Activated CD8-positive, alpha-beta T cell treated with anti-CD3 and anti-CD28 coated beads for 36 hours (primary cell): ENCODE results near the gene B4GALT2. TPM values are rescaled to one million over a fixed set of nuclear protein-coding genes. Genes with fewer than 3 reads are reported as not detected.
A peak's percentile ranks its signal among the peaks of the same experiment; 100 is the strongest.

Experiments used
- ATAC-seq: fragments of 200-7000 bp; cut with Tn5 transposase; one replicate; pipeline ENCODE4 v1.10.0; 2021; ENCODE audit warnings: mild to moderate bottlenecking, moderate library complexity
- CTCF ChIA-PET: fragments of 350-600 bp; sonication (Branson Sonifier 250); formaldehyde crosslinking; loops from one replicate; lab custom pipeline; 2021; ENCODE audit warnings: antibody characterized with exemption; lab: Charles Lee
- POLR2A ChIA-PET: fragments of 350-600 bp; sonication (Branson Sonifier 250); formaldehyde crosslinking; loops from one replicate; lab custom pipeline; 2021; ENCODE audit warnings: antibody characterized with exemption; lab: Charles Lee
- DNase-seq: peaks from one replicate; pipeline ENCODE4 v3.0.0-alpha.2; 2020
- H3K27ac Mint-ChIP-seq: one replicate; pipeline ENCODE4 v1.8.0; 2021; ENCODE audit warnings: mild to moderate bottlenecking, mixed read lengths
- H3K27me3 Mint-ChIP-seq: one replicate; pipeline ENCODE4 v1.8.0; 2021; ENCODE audit warnings: mixed read lengths
- H3K36me3 Mint-ChIP-seq: one replicate; pipeline ENCODE4 v1.8.0; 2021; ENCODE audit warnings: low read depth, mixed read lengths
- H3K4me1 Mint-ChIP-seq: one replicate; pipeline ENCODE4 v1.8.0; 2021; ENCODE audit warnings: low read depth, mixed read lengths
- H3K4me3 Mint-ChIP-seq: one replicate; pipeline ENCODE4 v1.8.0; 2021; ENCODE audit warnings: mild to moderate bottlenecking, moderate library complexity, mixed read lengths
- H3K9me3 Mint-ChIP-seq: one replicate; pipeline ENCODE4 v1.8.0; 2021; ENCODE audit warnings: mixed read lengths
- CTCF ChIP-seq: fragments of 200-600 bp; IDR thresholded peaks from one replicate; pipeline ENCODE4 v1.8.0; 2022; ENCODE audit warnings: antibody characterized with exemption, mild to moderate bottlenecking
- intact Hi-C: fragments of 100-400 bp; cut with micrococcal nuclease; formaldehyde crosslinking; loops from one replicate; pipeline ENCODE4 v1.10.0; 2022
- total RNA-seq, 2 experiments: library from RNA; stranded (reverse); gene quantifications; one replicate each; pipeline ENCODE4 v1.2.3, GENCODE V29; 2021

Gene B4GALT2
- total RNA-seq, 2 experiments from 2014 or later = 35.4 to 35.5 TPM

GRCh38 chr1:43990271-43991199 lies 11.5 kb downstream of the B4GALT2 start:
- ATAC-seq (no peak), DNase-seq (no peak)
- CTCF ChIA-PET = interaction anchor here (0.9 to 4.7 kb wide), 7 partner anchors 15 to 227 kb away, joined by 3 to 29 read pairs (median 5); partner anchors contain the start of gene ATP6V0B
- Mint-ChIP-seq H3K27ac (peak overlapping the region; percentile 59), H3K4me1 (peaks cover 12% of the 10 kb centered on the region), H3K9me3 (no peaks in the 10 kb centered on the region), H3K27me3 (no peaks in the 10 kb centered on the region), H3K36me3 (peaks cover 4% of the 10 kb centered on the region), H3K4me3 (peak overlapping the region; percentile 80)
- intact Hi-C loops = no loop called here
- POLR2A ChIA-PET = interaction anchor here (1.1 to 2.6 kb wide), 5 partner anchors 13 to 56 kb away, joined by 3 to 13 read pairs (median 3); partner anchors contain the start of gene ATP6V0B
- no peak for TF ChIP-seq CTCF

- ATAC-seq (no peak), DNase-seq (no peak)
- no peaks in the 10 kb centered on the region for H3K27me3 Mint-ChIP-seq
- peaks cover 12% of the 10 kb centered on the region for H3K4me1 Mint-ChIP-seq
- peak overlapping the region; percentile 80 for H3K4me3 Mint-ChIP-seq
- H3K27ac Mint-ChIP-seq = peak overlapping the region; percentile 59
- POLR2A ChIA-PET = interaction anchor here (1.1 to 2.6 kb wide), 3 partner anchors 13 to 20 kb away, joined by 3 to 13 read pairs (median 7); partner anchors contain the start of gene ATP6V0B
- CTCF ChIA-PET = interaction anchor here (1.6 to 4.7 kb wide), 4 partner anchors 14 to 227 kb away, joined by 4 to 29 read pairs (median 17); no protein-coding TSS in a partner anchor
- no peaks in the 10 kb centered on the region for H3K9me3 Mint-ChIP-seq
- H3K36me3 Mint-ChIP-seq = no peaks in the 10 kb centered on the region
- intact Hi-C loops = no loop called here
- TF ChIP-seq CTCF = no peak
Measured at GRCh38 chr1:43991200-43991475, 12.1 kb downstream of the B4GALT2 start.

DNA sequence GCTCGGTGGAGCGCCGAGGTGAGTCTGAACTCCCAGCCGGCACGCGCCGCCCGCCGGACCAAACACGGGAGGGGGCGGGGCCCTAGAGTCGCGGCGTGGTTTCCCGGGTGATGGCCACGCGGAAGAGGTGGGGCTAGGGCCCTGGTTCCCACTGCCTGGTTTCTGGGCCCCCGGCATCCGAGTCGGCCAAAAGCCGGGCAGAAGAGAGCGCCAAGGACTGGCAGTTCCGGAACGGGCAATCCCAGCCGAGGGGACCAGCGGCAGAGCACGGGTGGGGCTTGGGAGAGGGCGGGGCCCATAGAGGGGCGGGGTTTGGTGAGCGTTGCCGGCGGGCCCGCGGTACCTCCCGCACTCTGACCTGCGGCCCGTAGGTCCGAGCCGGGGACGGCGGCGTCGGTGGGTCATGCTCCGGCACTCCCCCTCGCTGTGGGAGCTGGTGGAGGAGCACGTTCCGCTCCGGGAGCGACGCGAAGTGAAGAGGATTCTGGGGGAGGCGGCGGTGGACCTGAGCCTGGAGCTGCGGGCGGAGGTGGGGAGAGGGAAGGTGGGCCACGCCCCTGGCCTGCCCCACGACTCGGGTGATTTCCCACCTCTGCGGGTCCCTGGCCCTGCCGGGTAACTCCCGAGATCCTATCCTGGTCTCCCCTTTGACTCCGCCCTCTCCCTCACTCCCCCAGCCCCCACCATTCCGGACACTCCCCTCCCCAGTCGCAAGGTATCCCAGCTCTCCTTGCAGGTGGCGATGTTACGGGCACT lies 12.6 kb downstream of the B4GALT2 start, which contains the start of gene CCDC24:
CCDC24 (plus strand) TSS at position 124 of the 756 bp plus-strand sequence; CDS start at position 404, 280 bp downstream.
- Mint-ChIP-seq H3K36me3 (no peaks in the 10 kb centered on the region), H3K9me3 (no peaks in the 10 kb centered on the region), H3K4me1 (peaks cover 12% of the 10 kb centered on the region), H3K27ac (peak within 1 kb of the TSS; percentile 59), H3K27me3 (no peaks in the 10 kb centered on the region), H3K4me3 (peak within 1 kb of the TSS; percentile 80)
- ChIA-PET CTCF (interaction anchor here (1.1 to 4.7 kb wide), 6 partner anchors 14 to 228 kb away, joined by 4 to 29 read pairs (median 12); no protein-coding TSS in a partner anchor), POLR2A (interaction anchor here (1.1 to 2.6 kb wide), 3 partner anchors 12 to 21 kb away, joined by 3 to 13 read pairs (median 7); partner anchors contain the start of gene ATP6V0B)
- TF ChIP-seq CTCF = no peak
- ATAC-seq (peak; percentile 87), DNase-seq (peak; percentile 81)
- intact Hi-C loops = no loop called here

DNA sequence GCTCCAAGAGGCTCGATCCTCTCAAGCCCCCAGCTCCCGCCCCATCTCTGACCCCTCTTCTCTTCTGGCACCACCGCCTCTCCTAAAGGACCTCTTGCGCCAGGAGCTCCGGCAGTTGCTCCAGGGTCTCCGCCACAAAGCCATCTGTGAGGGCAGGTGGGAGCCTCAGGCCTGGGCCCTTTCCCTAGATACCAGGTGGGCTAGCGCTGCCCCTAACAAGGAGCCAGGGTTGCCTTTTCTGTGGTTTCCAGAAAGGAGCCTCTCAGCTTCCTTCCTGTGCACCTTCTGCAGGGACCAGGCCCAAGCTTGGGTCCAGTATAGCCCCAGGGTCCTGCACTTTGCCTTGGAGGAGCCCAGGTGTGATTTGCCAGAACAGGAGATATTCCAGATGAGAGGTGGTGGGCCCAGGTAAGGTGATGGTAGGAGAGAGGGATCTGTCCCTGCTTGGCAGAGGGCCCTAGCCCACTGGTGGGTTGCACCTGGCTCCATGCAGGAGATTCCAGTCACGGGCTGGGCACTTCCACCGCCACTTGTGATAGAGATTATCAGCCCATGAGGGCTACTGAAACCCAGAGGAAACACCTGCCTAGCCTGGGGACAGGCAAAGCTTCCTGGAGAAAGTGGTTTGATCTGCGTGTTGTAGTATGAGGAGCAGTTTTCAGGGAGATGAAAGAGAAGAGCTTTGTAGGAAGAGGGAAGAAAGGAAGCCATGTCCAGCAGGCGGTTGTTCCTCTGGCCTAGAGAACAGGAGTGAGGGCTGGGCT lies 13.4 kb downstream of the B4GALT2 start:
- no peaks in the 10 kb centered on the region for H3K9me3 Mint-ChIP-seq
- ChIA-PET POLR2A (interaction anchor here (1.1 to 2.2 kb wide), 3 partner anchors 12 to 43 kb away, joined by 3 to 7 read pairs (median 4); no protein-coding TSS in a partner anchor), CTCF (interaction anchor here (1.1 to 4.7 kb wide), 6 partner anchors 13 to 225 kb away, joined by 3 to 29 read pairs (median 12); no protein-coding TSS in a partner anchor)
- no peak for TF ChIP-seq CTCF
- intact Hi-C loops = no loop called here
- no peaks in the 10 kb centered on the region for H3K27me3 Mint-ChIP-seq
- H3K4me1 Mint-ChIP-seq = peaks cover 12% of the 10 kb centered on the region
- no peak for DNase-seq
- ATAC-seq = no peak
- peak overlapping the region; percentile 80 for H3K4me3 Mint-ChIP-seq
- no peaks in the 10 kb centered on the region for H3K36me3 Mint-ChIP-seq
- H3K27ac Mint-ChIP-seq = no peak overlapping the region
